GM21526 (cell line): Measurements from ENCODE around the gene STK17B.
A peak's percentile ranks its signal among the peaks of the same experiment; 100 is the strongest.

Experiments used
- ATAC-seq: cut with Tn5 transposase; IDR thresholded peaks from one replicate; pipeline ENCODE4 v1.9.1; 2021; ENCODE audit warnings: moderate library complexity; ENCODE audit not compliant: unreplicated experiment, low FRiP score

STK17B gene

GRCh38 chr2:196160946-196161345 lies 10.4 kb downstream of the STK17B start:
- no peak for ATAC-seq

DNA sequence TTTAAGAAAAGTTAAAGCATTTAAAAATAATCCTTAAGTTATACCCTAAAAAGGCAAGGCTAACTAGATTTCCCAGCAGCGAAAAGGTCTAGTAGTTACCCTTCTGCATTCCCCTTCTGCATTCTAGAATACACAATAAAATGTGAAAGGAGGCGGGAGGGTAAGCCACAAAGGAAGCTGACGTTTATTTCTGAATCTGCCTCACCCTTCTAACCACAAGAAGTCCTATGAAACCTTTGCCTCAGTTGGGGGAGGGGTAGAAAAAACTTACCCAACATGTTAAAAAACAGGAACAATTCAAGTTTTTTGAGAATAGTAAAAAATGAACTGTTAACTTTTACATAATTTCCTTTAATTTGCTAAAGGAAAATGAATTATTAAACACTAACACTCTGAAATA lies 11.3 kb downstream of the STK17B start:
- peak; percentile 75 for ATAC-seq

GRCh38 chr2:196159221-196159892 lies 12.0 kb downstream of the STK17B start:
- no peak for ATAC-seq

DNA sequence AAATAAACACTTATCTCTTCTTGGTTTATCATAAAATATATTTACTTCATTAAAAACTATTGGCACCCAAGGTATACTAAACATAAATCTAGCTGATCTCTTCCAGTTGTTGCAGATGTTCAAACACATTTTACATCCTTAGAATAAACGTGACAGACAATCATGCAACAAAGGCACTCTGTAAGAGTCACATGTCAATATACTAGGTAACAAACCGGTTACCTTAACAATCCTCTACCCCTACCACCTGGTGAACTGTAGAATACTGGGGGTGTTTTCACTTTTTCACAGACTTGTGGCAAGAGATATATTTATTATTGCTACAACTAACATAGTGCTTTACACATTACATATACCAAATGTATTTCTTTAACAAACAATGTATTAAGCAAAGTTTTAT lies 15.8 kb downstream of the STK17B start:
- no peak for ATAC-seq

DNA sequence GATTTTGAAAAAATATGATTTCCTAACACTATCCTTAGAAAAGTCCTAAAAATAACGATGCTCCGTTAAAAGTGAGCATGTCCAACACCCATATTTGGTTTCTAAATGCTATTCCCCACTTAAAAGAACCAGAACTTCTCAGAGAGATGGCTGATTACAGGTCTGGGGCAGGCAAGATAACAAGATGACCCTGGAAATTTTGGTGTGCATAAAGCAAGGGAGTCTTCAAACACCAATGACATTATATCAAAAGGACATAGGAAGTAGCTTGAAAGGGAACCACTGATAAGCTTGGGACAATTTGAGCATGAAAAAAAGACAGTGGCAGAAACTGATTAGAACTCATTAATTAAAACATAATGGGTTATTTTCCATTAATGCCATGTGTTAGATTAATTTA lies 17.9 kb downstream of the STK17B start:
- no peak for ATAC-seq

GRCh38 chr2:196149948-196150347 lies 21.4 kb downstream of the STK17B start:
- no peak for ATAC-seq

DNA sequence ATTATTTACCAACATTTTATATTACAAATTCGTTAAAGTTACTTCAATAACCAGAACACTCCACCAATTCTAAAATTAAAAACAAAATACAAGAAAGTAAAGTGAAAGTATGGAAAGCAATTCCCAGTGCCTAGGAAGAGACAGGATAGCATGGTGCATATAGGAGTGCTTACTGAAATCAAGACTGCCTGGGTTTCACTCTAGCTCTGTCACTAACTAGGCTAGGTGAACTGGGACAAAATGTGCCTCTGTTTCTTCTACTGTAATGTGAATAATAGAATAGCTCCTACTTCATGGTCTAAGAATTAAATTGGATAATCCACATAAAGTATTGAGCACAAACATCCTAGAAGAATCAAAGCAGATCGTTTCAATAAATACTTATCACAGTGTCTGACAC lies 22.6 kb downstream of the STK17B start:
- no peak for ATAC-seq

DNA sequence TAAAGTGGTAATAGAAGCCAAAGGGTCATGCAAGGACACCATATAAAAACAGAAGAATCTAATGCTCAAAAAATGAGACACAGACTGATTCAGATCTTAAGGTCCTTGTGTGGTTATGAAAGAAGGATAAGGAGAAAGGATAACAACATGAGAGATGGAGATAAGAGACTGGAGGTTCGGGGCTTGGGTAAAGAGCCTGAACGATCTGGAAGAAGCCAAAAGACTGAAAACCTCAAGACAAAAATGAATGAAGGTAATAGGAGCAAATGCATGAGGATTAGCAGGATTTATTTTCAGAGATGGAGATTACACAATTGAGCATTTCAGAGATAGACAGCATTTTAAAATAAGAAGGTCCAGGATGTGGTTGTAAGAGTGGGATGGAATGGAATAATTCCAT lies 26.1 kb downstream of the STK17B start:
- no peak for ATAC-seq

GRCh38 chr2:196144513-196145126 lies 26.8 kb downstream of the STK17B start:
- no peak for ATAC-seq

GRCh38 chr2:196143730-196144131 lies 27.6 kb downstream of the STK17B start:
- ATAC-seq: no peak

DNA sequence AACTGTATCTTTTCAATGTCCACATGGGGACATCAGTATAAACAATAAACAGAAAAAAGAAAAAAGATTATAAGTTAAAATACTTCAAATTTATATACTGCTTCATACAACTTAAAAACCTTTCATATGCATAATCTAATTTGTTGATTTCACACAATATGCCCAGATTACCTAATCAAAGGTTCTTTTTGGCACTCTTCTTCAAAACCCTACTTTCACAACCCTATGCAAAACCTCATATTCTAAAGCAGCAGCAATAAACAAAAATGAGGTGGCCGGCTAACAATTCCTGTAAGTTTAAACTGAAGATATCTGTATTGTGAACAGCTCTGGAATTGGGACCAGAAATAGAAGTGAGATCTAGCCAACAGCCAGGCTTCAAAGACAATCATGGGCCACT lies 28.6 kb downstream of the STK17B start:
- ATAC-seq: no peak

DNA sequence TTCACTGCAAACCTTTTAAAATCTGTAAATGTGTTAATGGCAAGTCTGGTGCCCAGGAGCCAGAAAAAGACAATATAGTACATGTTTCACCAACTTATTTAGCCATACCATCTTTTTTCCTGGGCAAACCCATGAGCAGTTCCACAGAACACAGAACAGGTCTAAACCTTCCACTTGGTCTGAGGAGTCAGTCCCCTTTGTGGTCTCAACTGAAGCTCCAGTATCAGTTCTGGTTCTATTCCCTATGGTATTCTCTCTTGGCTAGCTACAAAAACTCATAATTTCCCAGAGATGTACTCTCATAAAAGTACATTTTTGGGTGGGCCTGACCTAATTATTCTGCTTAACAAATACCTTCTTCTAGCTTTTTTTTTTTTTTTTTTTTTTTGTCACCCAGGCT lies 31.2 kb downstream of the STK17B start:
- ATAC-seq: no peak

DNA sequence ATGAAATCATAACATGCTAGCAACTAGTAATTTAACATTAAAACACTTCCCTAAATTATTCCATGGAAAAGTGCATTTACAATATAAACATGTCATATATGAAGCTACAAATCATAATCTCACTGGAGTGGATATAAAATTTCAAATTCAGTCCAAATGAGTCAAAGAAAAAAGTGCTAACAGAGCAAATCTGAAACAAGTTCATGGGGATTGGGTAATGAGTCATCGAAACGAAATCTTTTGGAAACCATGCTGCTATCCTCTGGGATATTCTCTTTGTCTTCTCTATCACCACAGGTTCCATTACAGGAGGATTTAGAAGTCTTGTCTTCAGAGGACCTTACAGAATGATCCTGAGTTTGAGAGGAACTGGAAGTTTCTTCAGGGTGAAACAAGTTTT lies 34.1 kb downstream of the STK17B start:
- ATAC-seq: no peak

GRCh38 chr2:196136151-196136550 lies 35.2 kb downstream of the STK17B start:
- no peak for ATAC-seq

DNA sequence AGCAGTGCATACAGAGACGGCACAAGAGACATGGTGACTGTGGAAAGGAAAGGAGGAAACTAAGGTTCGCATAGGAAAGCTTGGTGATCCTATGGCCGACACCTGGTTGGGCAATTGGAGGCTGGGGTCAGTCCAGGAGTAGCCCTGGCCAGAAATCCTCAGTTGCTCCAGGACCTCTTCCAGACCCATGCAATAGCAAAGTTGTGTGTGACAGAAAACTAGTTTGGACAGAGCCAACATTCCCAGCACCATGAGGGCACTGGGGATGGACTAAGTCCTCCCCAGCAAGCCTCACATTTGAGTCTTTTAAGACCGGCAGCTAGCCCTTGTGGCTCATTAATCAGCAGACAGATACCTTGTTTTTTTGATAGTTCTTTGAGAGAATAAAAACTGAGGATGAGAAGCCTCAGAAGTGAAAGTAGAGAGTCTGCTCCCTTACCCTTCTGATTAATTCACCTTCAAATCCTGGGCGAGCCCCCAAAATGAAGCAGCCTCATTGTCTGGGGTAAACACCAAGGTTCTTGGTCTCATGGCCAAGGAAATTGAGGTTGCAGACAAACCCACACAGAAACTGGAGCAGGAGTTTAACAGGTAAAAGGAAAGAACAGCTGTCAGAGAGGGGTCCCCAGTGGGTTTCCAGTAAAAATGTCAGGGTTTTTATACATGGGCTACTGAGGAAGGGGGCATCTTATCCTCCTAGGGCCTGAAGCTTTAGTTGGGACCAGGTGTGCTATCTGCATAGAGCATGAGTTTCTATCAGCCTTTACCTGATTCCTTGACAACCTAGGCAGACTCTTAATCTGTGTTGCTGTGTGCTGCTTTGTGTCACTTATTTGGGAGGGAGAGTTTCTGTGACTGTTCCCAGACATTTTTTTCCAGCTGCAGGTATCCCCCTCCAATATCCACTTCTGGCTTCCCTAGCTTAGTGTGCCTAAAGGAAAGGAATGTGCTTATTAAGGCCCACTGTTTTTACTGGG lies 39.1 kb downstream of the STK17B start:
- ATAC-seq: no peak

- ATAC-seq: no peak
Measured at GRCh38 chr2:196131384-196131937, 39.9 kb downstream of the STK17B start.

DNA sequence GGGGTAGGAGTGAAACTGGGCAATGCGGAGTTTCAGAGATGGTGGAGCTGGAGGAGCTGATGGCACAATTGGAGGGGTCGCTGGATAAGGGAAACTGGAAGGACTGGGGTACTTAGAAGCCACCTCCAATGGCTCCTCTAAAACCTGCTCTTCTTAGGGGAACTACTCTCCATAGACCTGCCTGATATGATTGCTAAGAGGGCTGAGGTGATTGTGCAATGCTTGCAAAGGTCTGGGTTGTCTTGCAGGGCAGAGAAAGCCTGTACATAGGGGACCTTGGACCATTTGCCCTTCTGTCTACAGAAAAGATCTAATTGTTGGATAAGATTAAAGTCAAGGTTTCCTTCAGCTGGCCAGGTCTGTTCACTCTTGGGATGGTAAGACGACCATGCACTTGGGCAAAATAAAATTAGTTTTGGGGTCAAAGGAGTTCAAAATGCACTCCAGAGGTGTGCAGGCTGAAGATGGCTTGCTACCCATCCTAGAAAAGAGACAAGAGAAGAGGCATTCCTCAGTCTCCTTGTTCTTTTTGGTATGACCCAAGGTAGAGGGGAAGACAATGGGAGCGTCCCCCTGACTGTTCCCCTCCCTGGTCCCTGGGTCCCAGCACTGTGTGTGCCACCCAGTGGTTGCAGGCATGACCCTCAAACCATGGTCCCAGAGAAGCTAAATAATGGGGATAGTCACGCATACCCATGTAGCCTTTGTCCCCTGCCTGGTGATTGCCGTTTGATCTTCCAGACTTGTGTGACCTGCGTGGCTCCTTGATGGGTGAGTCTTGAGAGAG lies 41.1 kb downstream of the STK17B start:
- ATAC-seq: no peak

- no peak for ATAC-seq
Measured at GRCh38 chr2:196128749-196129148, 42.6 kb downstream of the STK17B start.

GRCh38 chr2:196125596-196125995 lies 45.8 kb downstream of the STK17B start:
- ATAC-seq: no peak

- ATAC-seq: no peak
Measured at GRCh38 chr2:196123679-196124373, 47.6 kb downstream of the STK17B start.
